Large intestine (tissue), 3 donors: Measurements from ENCODE around the gene MDH1. TPM values are rescaled to one million over a fixed set of nuclear protein-coding genes. Genes with fewer than 3 reads are reported as not detected.

Experiments used
- DNase-seq, 2 donors: peaks; one replicate each; pipeline versions ENCODE4 v3.0.0 to v3.0.0-alpha.2; 2013
- H3K27ac ChIP-seq: one replicate; pipeline ENCODE4 v1.5.1; 2013; ENCODE audit warnings: low read length
- H3K27me3 ChIP-seq: 2 replicates; pipeline ENCODE4 v1.6.1; 2013; ENCODE audit warnings: low read length; ENCODE audit not compliant: control insufficient read depth, insufficient read depth
- H3K36me3 ChIP-seq: 2 replicates; pipeline ENCODE4 v1.6.1; 2013; ENCODE audit warnings: low read length; ENCODE audit not compliant: control insufficient read depth, insufficient read depth
- H3K4me1 ChIP-seq: one replicate; pipeline ENCODE4 v1.6.1; 2013; ENCODE audit warnings: low read length; ENCODE audit not compliant: control insufficient read depth, insufficient read depth
- H3K4me3 ChIP-seq: one replicate; pipeline ENCODE4 v1.5.1; 2013; ENCODE audit warnings: low read length
- H3K9me3 ChIP-seq: one replicate; pipeline ENCODE4 v1.6.1; 2013; ENCODE audit warnings: mild to moderate bottlenecking, low read depth, low read length, moderate library complexity; ENCODE audit not compliant: control insufficient read depth
- WGBS: methylation state at CpG from one replicate; pipeline ENCODE4 v1.1.5; 2013; ENCODE audit warnings: low lambda C conversion rate; ENCODE audit not compliant: insufficient coverage; 5-methylcytosine and 5-hydroxymethylcytosine counted together
- polyA plus RNA-seq: library from polyadenylated mRNA; unstranded; fragments of 120-200 nt; gene quantifications from one replicate; pipeline ENCODE4 v1.2.1, GENCODE V29; 2013

Gene MDH1
- polyA plus RNA-seq, 1 donor, result 200 TPM

GRCh38 chr2:63651861-63652651, 63.3 kb downstream of the MDH1 start:
- WGBS, result 80% methylated on average over 1 of the region's 4 CpGs
- DNase-seq, result no peak
- Histone ChIP-seq H3K36me3 (no peaks in the 10 kb centered on the region), H3K27me3 (no peaks in the 10 kb centered on the region), H3K9me3 (no peaks in the 10 kb centered on the region), H3K27ac (no peak overlapping the region), H3K4me3 (no peak overlapping the region), H3K4me1 (no peaks in the 10 kb centered on the region)

- H3K36me3 ChIP-seq, result no peaks in the 10 kb centered on the region
- H3K4me1 ChIP-seq, result no peaks in the 10 kb centered on the region
- H3K4me3 ChIP-seq, result no peak overlapping the region
- DNase-seq, result no peak
- WGBS, result 100% methylated on average over 2 of the region's 2 CpGs
- no peaks in the 10 kb centered on the region for H3K27me3 ChIP-seq
- no peaks in the 10 kb centered on the region for H3K9me3 ChIP-seq
- H3K27ac ChIP-seq, result no peak overlapping the region
Measured at GRCh38 chr2:63652652-63652985, 63.9 kb downstream of the MDH1 start.

GRCh38 chr2:63654959-63655358, 66.2 kb downstream of the MDH1 start:
- 100% methylated on average over 1 of the region's 1 CpG for WGBS
- H3K4me1 ChIP-seq, result no peaks in the 10 kb centered on the region
- no peak overlapping the region for H3K27ac ChIP-seq
- no peak for DNase-seq
- no peaks in the 10 kb centered on the region for H3K36me3 ChIP-seq
- no peaks in the 10 kb centered on the region for H3K27me3 ChIP-seq
- no peak overlapping the region for H3K4me3 ChIP-seq
- no peaks in the 10 kb centered on the region for H3K9me3 ChIP-seq

Other genes with a start within 250 kb of the MDH1 start
- 4.8 TPM for gene WDPCP, start 486 bp upstream of the MDH1 start, polyA plus RNA-seq